Pancreas (tissue), 10 donors: ENCODE data around the gene ASIC2. TPM values are rescaled to one million over a fixed set of nuclear protein-coding genes. Genes with fewer than 3 reads are reported as not detected.

Experiments
- ATAC-seq, 4 donors: fragments of 200-7000 bp; cut with Tn5 transposase; one replicate each; pipeline versions ENCODE4 v1.8.0 to v1.9.1; 2020; ENCODE audit warnings: mild to moderate bottlenecking in 4 of 4, moderate library complexity in 4 of 4
- DNase-seq, 6 donors: peaks; one replicate each; pipeline ENCODE4 v3.0.0-alpha.2; 2020
- FAIRE-seq: peaks from 2 replicates; lab custom pipeline; 2012; peaks lifted over from hg19 to GRCh38; lab: Jason Lieb, UNC
- H3K27ac ChIP-seq, 4 donors: fragments of 200-600 bp; sonication (generic); 1 replicate in 3 of 4; 2 replicates in 1 of 4; pipeline versions ENCODE4 v1.5.0 to v1.8.0; 2020
- H3K27me3 ChIP-seq, 4 donors: fragments of 200-600 bp; one replicate each; pipeline ENCODE4 v1.8.0; 2021
- H3K36me3 ChIP-seq, 3 donors: fragments of 200-600 bp; sonication (generic) in 1 of 3; one replicate each; pipeline versions ENCODE4 v1.5.0 to v1.8.0; 2020 to 2021
- H3K4me1 ChIP-seq, 3 donors: fragments of 200-600 bp; one replicate each; pipeline ENCODE4 v1.8.0; 2021
- H3K4me3 ChIP-seq, 4 donors: fragments of 200-600 bp; sonication (generic) in 2 of 4; one replicate each; pipeline versions ENCODE4 v1.5.0 to v1.8.0; 2020 to 2021
- H3K9me3 ChIP-seq, 4 donors: fragments of 200-600 bp; one replicate each; pipeline ENCODE4 v1.8.0; 2021
- WGBS, 2 donors: extraction: QIAGEN DNeasy Blood & Tissue Kit; methylation state at CpG; one replicate each; pipeline ENCODE4 v1.1.7; 2013; 5-methylcytosine and 5-hydroxymethylcytosine counted together
- intact Hi-C, 3 donors: fragments of 100-400 bp; cut with DNase I; formaldehyde crosslinking; loops; one replicate each; pipeline versions ENCODE4 v1.11.1 to v1.14.2; 2022
- polyA plus RNA-seq, 2 donors: library from polyadenylated mRNA; stranded (reverse); fragments of 200-250 nt; gene quantifications; one replicate each; pipeline ENCODE4 v1.2.3, GENCODE V29; 2013
- total RNA-seq, 6 donors: library from RNA; stranded (reverse); fragmentation: NEBNext Ultra II Directional in 4 of 6; extraction: Animal tissue kit (Norgen Biotek cat#: 25700) in 4 of 6; gene quantifications; one replicate each; pipeline versions ENCODE4 v1.2.1 to v1.2.4, GENCODE V29; 2021 to 2023
- TF ChIP-seq, protein P1 (sequence below), 4 donors: fragments of 200-600 bp; sonication (generic) in 3 of 4; IDR thresholded peaks; one replicate each; pipeline versions ENCODE4 v1.5.0 to v1.8.0; 2021; ENCODE audit warnings: antibody characterized with exemption in 4 of 4
- donor health status: healthy with polysubstance abuse.
- donor health status: DM: no; HTN: no; CAD: no; lungs with moderate emphysema.
- donor health status: DM: no; HTN: no; CAD: no.
- donor health status: control.
- donor health status: control.
- donor health status: Bipolar disorder and iron deficiency.
- donor health status: DM: yes; HTN: yes; CAD: no.
- donor health status: DM: no; HTN: no; CAD: no.
- donor health status: DM: no; HTN: no; CAD: no.
- donor health status: DM: yes; HTN: yes; CAD: no.

ASIC2 gene
- total and polyA plus RNA-seq, 8 donors: 0.09 to 0.14 (median 0.09) TPM; not detected in 5

DNA sequence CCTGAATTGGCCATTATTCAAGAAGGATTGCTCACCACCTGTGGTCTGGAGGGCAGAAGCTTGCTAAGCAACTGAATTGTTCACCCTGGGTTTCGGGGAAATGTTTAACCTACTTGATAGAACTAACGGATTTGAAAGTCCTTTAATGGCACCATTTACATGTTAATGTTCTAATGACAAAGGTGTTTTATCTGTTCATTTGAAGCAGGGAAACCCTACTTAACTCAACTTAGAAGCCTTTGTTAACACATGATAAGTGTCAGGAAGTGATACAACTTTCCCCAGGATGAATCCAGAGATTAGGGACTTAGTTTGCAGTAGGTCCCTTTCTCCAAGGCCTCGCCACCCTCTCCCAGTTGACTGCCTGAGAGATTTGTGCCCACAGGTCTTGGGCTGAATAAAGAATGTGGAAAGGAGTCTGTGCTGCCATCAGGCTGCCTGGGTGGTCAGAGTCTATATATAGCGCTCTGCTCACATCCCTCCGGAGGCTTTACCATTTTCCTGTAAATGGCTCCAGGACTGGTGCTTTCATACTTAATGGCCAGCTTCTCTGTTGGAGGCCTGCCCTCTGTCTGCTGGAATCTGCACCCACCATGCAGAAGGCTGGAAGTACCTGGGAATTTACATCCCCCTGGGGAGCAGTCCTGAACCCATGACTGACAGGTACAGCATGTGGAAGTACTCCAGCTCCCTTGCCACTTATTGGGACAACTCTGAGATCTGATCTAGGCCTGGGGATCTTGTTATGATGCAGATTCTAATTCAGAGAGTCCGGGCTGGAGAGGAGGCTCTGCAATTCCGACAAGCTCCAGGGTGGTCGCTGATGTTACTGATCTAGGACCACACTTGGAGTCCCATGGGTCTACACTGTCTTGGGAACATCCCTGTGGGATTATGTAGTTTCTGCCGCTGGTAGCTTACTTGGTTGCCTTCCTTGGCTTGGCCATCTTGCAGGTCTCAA lies 99.9 kb downstream of the ASIC2 start:
- ATAC-seq (no peak), DNase-seq (no peak), FAIRE-seq (no peak)
- Histone ChIP-seq H3K4me3 (no peak overlapping the region), H3K36me3 (no peaks in the 10 kb centered on the region), H3K27me3 (no peaks in the 10 kb centered on the region), H3K27ac (no peak overlapping the region), H3K4me1 (no peaks in the 10 kb centered on the region), H3K9me3 (no peaks in the 10 kb centered on the region)
- TF ChIP-seq, protein P1, sequence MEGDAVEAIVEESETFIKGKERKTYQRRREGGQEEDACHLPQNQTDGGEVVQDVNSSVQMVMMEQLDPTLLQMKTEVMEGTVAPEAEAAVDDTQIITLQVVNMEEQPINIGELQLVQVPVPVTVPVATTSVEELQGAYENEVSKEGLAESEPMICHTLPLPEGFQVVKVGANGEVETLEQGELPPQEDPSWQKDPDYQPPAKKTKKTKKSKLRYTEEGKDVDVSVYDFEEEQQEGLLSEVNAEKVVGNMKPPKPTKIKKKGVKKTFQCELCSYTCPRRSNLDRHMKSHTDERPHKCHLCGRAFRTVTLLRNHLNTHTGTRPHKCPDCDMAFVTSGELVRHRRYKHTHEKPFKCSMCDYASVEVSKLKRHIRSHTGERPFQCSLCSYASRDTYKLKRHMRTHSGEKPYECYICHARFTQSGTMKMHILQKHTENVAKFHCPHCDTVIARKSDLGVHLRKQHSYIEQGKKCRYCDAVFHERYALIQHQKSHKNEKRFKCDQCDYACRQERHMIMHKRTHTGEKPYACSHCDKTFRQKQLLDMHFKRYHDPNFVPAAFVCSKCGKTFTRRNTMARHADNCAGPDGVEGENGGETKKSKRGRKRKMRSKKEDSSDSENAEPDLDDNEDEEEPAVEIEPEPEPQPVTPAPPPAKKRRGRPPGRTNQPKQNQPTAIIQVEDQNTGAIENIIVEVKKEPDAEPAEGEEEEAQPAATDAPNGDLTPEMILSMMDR (IDR thresholded peaks at IDR 0.05): no peak
- intact Hi-C loops: no loop called here
- 63 to 66% methylated on average over 9 of the region's 9 CpGs for WGBS, 2 donors

DNA sequence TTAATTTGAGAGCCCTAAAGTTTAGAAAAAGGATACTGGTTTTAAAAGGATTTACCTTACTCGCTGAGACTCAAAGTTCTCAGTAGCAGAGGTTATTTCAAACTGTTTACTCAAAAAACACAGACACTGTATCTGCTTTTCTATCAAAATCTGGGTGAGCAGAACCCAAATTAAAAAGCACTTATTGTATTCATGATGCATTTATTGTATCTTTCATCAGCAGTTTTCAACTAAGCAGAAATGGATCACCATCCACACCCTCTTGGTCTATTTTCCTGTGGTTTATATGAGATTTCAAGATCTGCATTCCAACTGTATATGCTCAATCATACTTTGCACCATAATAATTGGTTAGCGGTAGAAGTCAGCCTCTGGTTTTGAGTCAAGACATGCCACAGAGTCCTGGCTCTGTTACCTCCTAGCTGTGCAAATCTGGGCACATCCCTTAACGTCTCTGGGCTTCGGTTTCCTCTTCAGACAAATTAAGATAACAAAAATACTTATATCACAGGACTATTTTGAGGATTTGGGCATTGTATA lies 109.5 kb downstream of the ASIC2 start:
- Histone ChIP-seq H3K9me3 (no peaks in the 10 kb centered on the region), H3K27ac (no peak overlapping the region), H3K4me1 (no peaks in the 10 kb centered on the region), H3K27me3 (no peaks in the 10 kb centered on the region), H3K4me3 (no peak overlapping the region), H3K36me3 (no peaks in the 10 kb centered on the region)
- ATAC-seq (no peak), DNase-seq (no peak), FAIRE-seq (no peak)
- TF ChIP-seq, protein P1 (IDR thresholded peaks at IDR 0.05): no peak
- intact Hi-C loops: loop anchor here in 1 of 3 donors (5.0 kb wide), 1 partner anchor 51 kb away; no protein-coding TSS in a partner anchor
- 56 to 71% methylated on average over 4 of the region's 4 CpGs for WGBS, 2 donors

DNA sequence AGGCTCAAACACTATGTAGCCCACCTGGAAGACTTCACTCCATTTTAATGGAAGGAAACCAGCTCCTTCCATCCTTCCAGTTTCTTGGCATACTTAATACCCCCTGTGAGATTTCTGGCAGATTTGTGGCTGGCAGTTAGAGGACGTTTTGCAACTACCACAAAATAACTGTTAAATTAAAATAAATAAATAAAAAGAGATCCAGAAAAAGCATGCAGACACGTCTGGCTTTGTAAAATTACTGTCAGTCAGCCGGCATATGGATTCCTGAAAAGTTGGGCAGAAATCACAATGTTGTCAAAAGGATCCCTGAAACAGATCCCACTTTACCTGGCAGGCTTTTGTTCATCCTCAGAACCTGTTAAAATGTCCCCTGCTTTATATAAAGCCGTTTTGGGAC lies 113.9 kb downstream of the ASIC2 start:
- intact Hi-C loops: no loop called here
- DNase-seq (no peak), FAIRE-seq (no peak), ATAC-seq (no peak)
- no peaks in the 10 kb centered on the region for H3K27me3 ChIP-seq
- H3K4me1 ChIP-seq: no peaks in the 10 kb centered on the region
- no peak overlapping the region for H3K4me3 ChIP-seq
- 37 to 39% methylated on average over 4 of the region's 4 CpGs for WGBS, 2 donors
- H3K27ac ChIP-seq: no peak overlapping the region
- H3K36me3 ChIP-seq: no peaks in the 10 kb centered on the region
- no peaks in the 10 kb centered on the region for H3K9me3 ChIP-seq
- TF ChIP-seq, protein P1 (IDR thresholded peaks at IDR 0.05): no peak

DNA sequence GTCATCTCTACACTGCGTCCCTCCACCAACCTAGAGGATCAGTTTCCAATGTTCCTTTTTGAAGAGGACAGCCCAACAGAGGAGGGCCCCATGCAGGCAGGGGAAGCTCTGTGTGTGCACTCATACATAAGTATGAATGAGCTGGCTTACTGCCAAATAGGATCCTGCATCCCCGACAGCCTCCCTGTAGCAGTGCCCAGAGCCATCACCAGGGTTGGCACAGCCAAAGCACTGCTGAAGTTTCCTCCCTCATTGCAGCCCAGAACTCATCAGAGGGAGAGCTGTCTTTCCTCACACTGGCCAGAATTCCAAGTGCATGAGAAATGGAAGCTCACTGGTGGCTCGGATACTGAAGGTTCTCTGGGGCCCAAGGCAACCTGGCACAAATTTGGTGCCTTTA lies 114.4 kb downstream of the ASIC2 start:
- intact Hi-C loops: no loop called here
- TF ChIP-seq, protein P1 (IDR thresholded peaks at IDR 0.05): no peak
- no peaks in the 10 kb centered on the region for H3K27me3 ChIP-seq
- 55 to 73% methylated on average over 3 of the region's 3 CpGs for WGBS, 2 donors
- DNase-seq (no peak), FAIRE-seq (no peak), ATAC-seq (no peak)
- H3K27ac ChIP-seq: no peak overlapping the region
- no peaks in the 10 kb centered on the region for H3K4me1 ChIP-seq
- no peaks in the 10 kb centered on the region for H3K36me3 ChIP-seq
- no peak overlapping the region for H3K4me3 ChIP-seq
- H3K9me3 ChIP-seq: no peaks in the 10 kb centered on the region
